ENCODE measurements around the gene GNAS. TPM values are rescaled to one million over a fixed set of nuclear protein-coding genes. Genes with fewer than 3 reads are reported as not detected.

The GNAS gene
- total RNA-seq, 2 donors from 2014 or later: 1,246 to 1,267 TPM

GRCh38 chr20:58835231-58835630 lies 17.3 kb upstream of the GNAS start:
- Mint-ChIP-seq H3K27ac (no peak overlapping the region), H3K4me1 (no peaks in the 10 kb centered on the region), H3K36me3 (ENCODE audit: low read depth) (peaks cover 17% of the 10 kb centered on the region), H3K9me3 (no peaks in the 10 kb centered on the region), H3K4me3 (no peak overlapping the region), H3K27me3 (ENCODE audit: insufficient read depth) (peaks cover 15% of the 10 kb centered on the region)
- H3K27me3 ChIP-seq (ENCODE audit: control insufficient read depth, insufficient read depth, low read length, poor library complexity, severe bottlenecking): peaks cover 16% of the 10 kb centered on the region
- 93 to 100% methylated on average over 1 to 2 of the region's 2 CpGs for WGBS, 2 experiments (ENCODE audit: insufficient coverage in 1 of 2, insufficient read length in 1 of 2)
- no peaks in the 10 kb centered on the region for H3K9me3 ChIP-seq (ENCODE audit: control insufficient read depth, low read length)
- H3K36me3 ChIP-seq (ENCODE audit: control insufficient read depth, insufficient read depth, low read length): peaks cover 28% of the 10 kb centered on the region
- no peak for TF ChIP-seq CTCF (conservative IDR thresholded peaks at IDR 0.05)
- H3K4me1 ChIP-seq (ENCODE audit: control insufficient read depth, insufficient read depth, low read length): no peaks in the 10 kb centered on the region
- DNase-seq: no peak
- no peak overlapping the region for H3K4me3 ChIP-seq (ENCODE audit: low read length)
- no peak overlapping the region for H3K9ac ChIP-seq (ENCODE audit: extremely low read depth, low read length, poor library complexity, severe bottlenecking)
- H3K27ac ChIP-seq (ENCODE audit: low read depth, low read length): no peak overlapping the region

DNA sequence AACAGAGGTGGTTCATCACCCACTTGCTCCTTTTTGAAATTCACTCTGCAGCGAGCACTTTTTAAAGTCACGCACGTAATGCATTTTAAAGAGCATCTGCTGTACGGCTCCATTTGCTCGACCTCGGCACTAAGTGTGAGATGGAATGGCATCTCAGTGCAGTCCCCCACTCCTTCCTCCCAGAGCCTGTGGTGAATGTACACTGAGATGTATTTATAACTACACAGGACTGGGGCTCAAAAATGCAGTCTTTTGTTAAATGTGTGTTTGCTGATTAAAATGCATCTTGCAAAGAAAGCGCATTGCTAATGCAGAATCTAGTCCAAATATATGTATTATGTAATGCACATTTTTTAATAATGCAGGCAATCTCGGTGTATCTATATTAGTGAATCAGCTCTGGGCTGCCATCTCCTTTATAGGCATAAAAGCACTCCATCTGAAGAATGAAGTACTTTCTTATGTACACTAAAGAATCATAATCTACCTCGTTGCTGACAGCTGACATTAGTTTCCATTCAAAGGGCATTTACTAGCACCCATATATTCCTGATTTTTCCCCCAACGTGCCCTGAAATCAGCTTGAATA lies 15.8 kb upstream of the GNAS start:
- H3K27ac ChIP-seq (ENCODE audit: low read depth, low read length): no peak overlapping the region
- peaks cover 26% of the 10 kb centered on the region for H3K36me3 Mint-ChIP-seq (ENCODE audit: low read depth)

GRCh38 chr20:58837717-58838116 lies 14.8 kb upstream of the GNAS start:
- H3K27ac Mint-ChIP-seq: no peak overlapping the region

More for the DNA sequence above, 15.8 kb upstream of the GNAS start:
- 92 to 97% methylated on average over 9 of the region's 10 CpGs for WGBS, 2 experiments (ENCODE audit: insufficient coverage in 1 of 2, insufficient read length in 1 of 2)
- no peak overlapping the region for H3K4me3 ChIP-seq (ENCODE audit: low read length)
- Mint-ChIP-seq H3K9me3 (no peaks in the 10 kb centered on the region), H3K4me1 (no peaks in the 10 kb centered on the region), H3K27ac (no peak overlapping the region), H3K4me3 (no peak overlapping the region), H3K27me3 (ENCODE audit: insufficient read depth) (peaks cover 29% of the 10 kb centered on the region)
- H3K27me3 ChIP-seq (ENCODE audit: control insufficient read depth, insufficient read depth, low read length, poor library complexity, severe bottlenecking): peaks cover 31% of the 10 kb centered on the region
- no peak for TF ChIP-seq CTCF (conservative IDR thresholded peaks at IDR 0.05)
- peaks cover 28% of the 10 kb centered on the region for H3K36me3 ChIP-seq (ENCODE audit: control insufficient read depth, insufficient read depth, low read length)
- DNase-seq: no peak
- H3K9ac ChIP-seq (ENCODE audit: extremely low read depth, low read length, poor library complexity, severe bottlenecking): no peak overlapping the region
- no peaks in the 10 kb centered on the region for H3K4me1 ChIP-seq (ENCODE audit: control insufficient read depth, insufficient read depth, low read length)
- no peaks in the 10 kb centered on the region for H3K9me3 ChIP-seq (ENCODE audit: control insufficient read depth, low read length)

More at GRCh38 chr20:58837717-58838116, 14.8 kb upstream of the GNAS start:
- H3K4me3 Mint-ChIP-seq: no peak overlapping the region
- Histone ChIP-seq H3K27ac (ENCODE audit: low read depth, low read length) (no peak overlapping the region), H3K9ac (ENCODE audit: extremely low read depth, low read length, poor library complexity, severe bottlenecking) (no peak overlapping the region), H3K4me3 (ENCODE audit: low read length) (no peak overlapping the region), H3K9me3 (ENCODE audit: control insufficient read depth, low read length) (no peaks in the 10 kb centered on the region), H3K27me3 (ENCODE audit: control insufficient read depth, insufficient read depth, low read length, poor library complexity, severe bottlenecking) (peaks cover 41% of the 10 kb centered on the region), H3K36me3 (ENCODE audit: control insufficient read depth, insufficient read depth, low read length) (peaks cover 31% of the 10 kb centered on the region), H3K4me1 (ENCODE audit: control insufficient read depth, insufficient read depth, low read length) (no peaks in the 10 kb centered on the region)
- peaks cover 40% of the 10 kb centered on the region for H3K27me3 Mint-ChIP-seq (ENCODE audit: insufficient read depth)
- peaks cover 31% of the 10 kb centered on the region for H3K36me3 Mint-ChIP-seq (ENCODE audit: low read depth)
- no peaks in the 10 kb centered on the region for H3K9me3 Mint-ChIP-seq
- DNase-seq: no peak
- TF ChIP-seq CTCF (conservative IDR thresholded peaks at IDR 0.05): no peak
- peaks cover 8% of the 10 kb centered on the region for H3K4me1 Mint-ChIP-seq
- WGBS, 2 experiments (ENCODE audit: insufficient coverage in 1 of 2, insufficient read length in 1 of 2): 100% methylated on average over 1 of the region's 1 CpG; no CpG with 5 or more reads in 1 of the 2 experiments
